ENCODE results near the gene KRT36.

GRCh38 chr17:41532947-41533570 is 43.3 kb upstream of the KRT36 start:
- TF ChIP-seq CTCF (IDR thresholded peaks at IDR 0.05) (no peak), POLR2A (IDR thresholded peaks at IDR 0.05) (no peak)
